SJSA1 (cell line): Measurements from ENCODE around the gene TFAM. TPM values are rescaled to one million over a fixed set of nuclear protein-coding genes. Genes with fewer than 3 reads are reported as not detected.

Source experiments
- DNase-seq, 2 experiments: peaks; one replicate each; pipeline ENCODE4 v3.0.0-alpha.2; 2015 to 2020; ENCODE audit warnings: low spot score in 2 of 2, low read depth in 1 of 2
- H3K27ac ChIP-seq: fragments of 250-450 bp; sonication (Bioruptor Pico); 2 replicates; pipeline ENCODE4 v1.5.1; 2020; ENCODE audit warnings: mild to moderate bottlenecking, moderate library complexity
- H3K27me3 ChIP-seq: fragments of 250-450 bp; sonication (Bioruptor Pico); replicated peaks from 2 replicates; pipeline ENCODE4 v1.5.1; 2020; ENCODE audit warnings: mild to moderate bottlenecking, moderate library complexity
- H3K36me3 ChIP-seq: fragments of 250-450 bp; sonication (Bioruptor Pico); 2 replicates; pipeline ENCODE4 v1.5.1; 2020; ENCODE audit warnings: mild to moderate bottlenecking
- H3K4me1 ChIP-seq: fragments of 250-450 bp; sonication (Bioruptor Pico); replicated peaks from 2 replicates; pipeline ENCODE4 v1.6.1; 2021; ENCODE audit warnings: mild to moderate bottlenecking
- H3K4me3 ChIP-seq: fragments of 250-450 bp; sonication (Bioruptor Pico); 2 replicates; pipeline ENCODE4 v1.5.1; 2020; ENCODE audit warnings: mild to moderate bottlenecking
- H3K9me3 ChIP-seq: fragments of 250-450 bp; sonication (Bioruptor Pico); replicated peaks from 2 replicates; pipeline ENCODE4 v1.5.1; 2020; ENCODE audit warnings: mild to moderate bottlenecking
- total RNA-seq: library from RNA; depleted of rRNA; stranded (reverse); fragments of >200 nt; shearing (Covaris generic); gene quantifications from 2 replicates; pipeline ENCODE4 v1.2.3, GENCODE V29; 2014; rRNA removed

Gene TFAM
- 26.8 and 30.4 TPM in 2 replicates for total RNA-seq

DNA sequence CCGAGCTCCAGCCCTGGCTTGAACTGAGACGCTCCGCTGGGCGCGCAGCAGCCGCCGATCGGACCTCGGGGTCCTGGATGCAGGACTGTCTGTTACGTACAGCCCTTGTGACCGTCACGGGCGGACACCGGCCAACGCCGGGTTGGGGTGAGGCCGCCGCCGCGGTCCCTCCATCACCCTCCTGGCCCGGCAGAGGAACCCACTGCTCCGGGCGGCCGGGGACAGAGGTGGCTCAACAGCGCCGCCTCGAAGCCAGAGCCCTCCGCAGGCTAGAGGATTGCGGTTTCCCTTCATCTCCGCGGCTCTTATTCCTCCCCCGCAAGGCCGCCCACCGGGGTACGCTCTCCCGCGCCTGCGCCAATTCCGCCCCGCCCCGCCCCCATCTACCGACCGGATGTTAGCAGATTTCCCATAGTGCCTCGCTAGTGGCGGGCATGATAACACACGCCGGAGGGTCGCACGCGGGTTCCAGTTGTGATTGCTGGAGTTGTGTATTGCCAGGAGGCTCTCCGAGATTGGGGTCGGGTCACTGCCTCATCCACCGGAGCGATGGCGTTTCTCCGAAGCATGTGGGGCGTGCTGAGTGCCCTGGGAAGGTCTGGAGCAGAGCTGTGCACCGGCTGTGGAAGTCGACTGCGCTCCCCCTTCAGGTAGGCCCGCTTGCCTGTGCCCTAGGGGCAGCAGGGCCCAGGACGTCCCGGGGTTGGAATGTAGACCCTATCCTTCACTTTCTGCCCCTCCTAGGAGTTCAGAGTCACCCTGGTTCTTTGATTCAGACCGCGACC, at the start of gene TFAM:
TSS of gene TFAM (plus strand) at position 412 of the 785 bp plus-strand sequence. CDS start at position 550, 138 bp downstream.
- H3K4me1 ChIP-seq: peaks cover 7% of the 10 kb centered on the region
- H3K27me3 ChIP-seq: no peaks in the 10 kb centered on the region
- peak within 1 kb of the TSS; percentile 58 for H3K27ac ChIP-seq
- H3K4me3 ChIP-seq: peak within 1 kb of the TSS; percentile 62
- DNase-seq: peak; percentile 93 to 98
- H3K36me3 ChIP-seq: peaks cover 40% of the 10 kb centered on the region
- H3K9me3 ChIP-seq: no peaks in the 10 kb centered on the region

DNA sequence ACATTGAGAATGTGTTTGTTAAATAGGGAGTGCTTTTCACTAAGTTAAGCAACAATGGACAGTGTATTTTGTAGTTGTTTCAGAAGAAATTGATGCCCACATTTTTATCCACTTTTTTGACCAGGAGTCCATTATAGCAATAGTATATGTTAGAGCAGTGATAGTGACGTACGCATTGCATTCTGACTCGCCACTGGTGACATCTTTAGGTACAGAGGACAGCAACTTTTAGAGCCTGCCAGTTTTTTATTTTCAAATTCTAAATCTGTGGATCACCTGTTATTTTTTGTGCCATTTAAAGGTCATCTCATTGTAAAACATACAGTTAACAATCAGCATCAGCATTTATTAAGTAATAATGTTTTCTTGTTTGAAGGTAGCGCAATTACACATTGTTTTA, 49.0 kb upstream of the TFAM start:
- Histone ChIP-seq H3K9me3 (no peaks in the 10 kb centered on the region), H3K27ac (no peak overlapping the region), H3K4me1 (peaks cover 12% of the 10 kb centered on the region), H3K4me3 (peak overlapping the region; percentile 91; the same call in 1 of the 2 replicates), H3K36me3 (peaks cover 6% of the 10 kb centered on the region), H3K27me3 (no peaks in the 10 kb centered on the region)
- no peak for DNase-seq

DNA sequence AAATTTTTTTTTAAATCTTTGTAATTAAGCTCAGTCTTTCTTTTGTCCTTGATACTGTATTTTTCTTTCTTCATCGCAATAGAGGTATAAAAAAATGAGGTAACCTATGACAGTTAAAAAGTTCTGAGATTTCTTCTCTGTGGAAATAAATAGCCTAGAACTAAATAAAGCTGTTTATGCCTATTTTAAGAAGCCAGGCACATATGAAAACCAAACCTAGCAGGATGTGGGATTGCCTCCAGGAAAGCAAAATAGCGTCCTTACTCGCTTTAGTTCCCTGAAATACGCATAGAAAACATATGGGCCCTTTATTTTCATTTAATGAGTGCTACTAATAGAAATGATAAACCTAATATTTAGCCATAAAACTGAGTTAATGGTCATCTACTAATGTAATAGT, 43.8 kb upstream of the TFAM start:
- no peak for DNase-seq
- Histone ChIP-seq H3K36me3 (no peaks in the 10 kb centered on the region; the same call in 1 of the 2 replicates), H3K27me3 (no peaks in the 10 kb centered on the region), H3K9me3 (no peaks in the 10 kb centered on the region), H3K27ac (no peak overlapping the region), H3K4me1 (no peaks in the 10 kb centered on the region), H3K4me3 (no peak overlapping the region)

DNA sequence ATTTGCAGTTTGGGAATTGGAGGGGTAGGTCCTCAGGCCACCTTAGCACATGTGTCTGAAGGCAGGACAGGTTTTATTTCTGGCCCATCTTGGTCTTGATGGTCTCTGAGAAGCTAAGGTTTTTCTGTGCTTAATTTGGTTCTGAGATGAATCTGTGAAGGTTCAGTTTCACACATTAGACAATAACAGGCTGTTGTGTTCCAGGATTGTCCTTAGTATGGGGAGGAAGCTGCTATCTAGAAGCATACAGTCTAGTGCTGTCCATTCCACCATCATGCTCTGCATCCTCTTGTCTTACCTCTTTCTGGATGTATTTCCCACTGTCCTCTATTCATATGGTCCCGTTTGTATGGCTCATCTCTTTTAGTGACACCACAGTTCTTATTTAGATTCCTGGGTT, 43.3 kb upstream of the TFAM start:
- H3K4me1 ChIP-seq: no peaks in the 10 kb centered on the region

DNA sequence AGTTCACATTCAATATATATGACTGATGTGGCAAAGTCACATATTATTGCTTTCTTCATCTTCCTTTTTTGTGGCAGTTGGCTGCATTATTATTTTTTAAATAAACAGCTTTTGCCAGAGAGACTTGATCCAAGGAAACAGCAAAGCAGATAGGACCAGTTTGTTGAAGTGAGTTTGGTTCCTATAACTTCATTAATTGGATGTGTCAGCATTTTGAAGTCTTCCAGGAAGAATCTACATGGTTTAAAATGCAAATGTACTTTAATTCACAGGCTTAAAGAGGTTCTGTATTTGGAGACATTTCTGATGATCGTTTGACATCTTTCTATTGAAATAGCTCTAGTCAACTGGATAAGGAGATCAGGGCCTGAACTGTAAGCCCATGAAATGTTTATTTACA, 37.2 kb upstream of the TFAM start:
- Histone ChIP-seq H3K4me3 (no peak overlapping the region), H3K27ac (peak overlapping the region; percentile 66), H3K9me3 (no peaks in the 10 kb centered on the region), H3K4me1 (peaks cover 19% of the 10 kb centered on the region), H3K36me3 (no peaks in the 10 kb centered on the region; the same call in 1 of the 2 replicates), H3K27me3 (no peaks in the 10 kb centered on the region)
- DNase-seq: no peak

More for the DNA sequence above, 43.3 kb upstream of the TFAM start:
- H3K4me3 ChIP-seq: no peak overlapping the region
- H3K27me3 ChIP-seq: no peaks in the 10 kb centered on the region
- DNase-seq: no peak
- no peak overlapping the region for H3K27ac ChIP-seq
- H3K9me3 ChIP-seq: no peaks in the 10 kb centered on the region
- no peaks in the 10 kb centered on the region; the same call in 1 of the 2 replicates for H3K36me3 ChIP-seq

DNA sequence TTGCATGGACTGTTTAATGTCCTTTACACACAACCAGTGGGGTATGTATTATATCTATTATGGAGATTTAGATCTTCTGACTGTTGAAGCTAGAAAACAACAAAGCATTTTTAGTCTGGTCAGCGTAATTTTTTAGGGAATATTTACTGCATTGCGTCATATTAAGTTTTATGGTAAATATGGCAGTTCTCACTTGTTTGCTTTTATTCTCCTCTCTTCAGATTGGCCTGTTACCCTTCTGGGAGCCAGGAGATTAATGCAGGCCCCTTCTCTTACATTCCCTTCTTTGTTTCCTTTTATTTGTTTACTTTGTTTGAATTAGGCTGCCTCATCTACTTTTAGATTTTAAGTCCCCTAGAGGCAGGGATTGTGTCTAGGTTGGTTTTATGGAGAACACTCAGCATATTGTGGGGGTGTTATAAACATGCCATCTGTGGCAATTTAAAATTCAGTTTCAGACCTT, 36.6 kb upstream of the TFAM start:
- Histone ChIP-seq H3K9me3 (no peaks in the 10 kb centered on the region), H3K4me3 (no peak overlapping the region), H3K27me3 (no peaks in the 10 kb centered on the region), H3K36me3 (no peaks in the 10 kb centered on the region; the same call in 1 of the 2 replicates), H3K4me1 (peaks cover 23% of the 10 kb centered on the region), H3K27ac (peak overlapping the region; percentile 66)
- DNase-seq: peak in 1 of 2 experiments; percentile 78

DNA sequence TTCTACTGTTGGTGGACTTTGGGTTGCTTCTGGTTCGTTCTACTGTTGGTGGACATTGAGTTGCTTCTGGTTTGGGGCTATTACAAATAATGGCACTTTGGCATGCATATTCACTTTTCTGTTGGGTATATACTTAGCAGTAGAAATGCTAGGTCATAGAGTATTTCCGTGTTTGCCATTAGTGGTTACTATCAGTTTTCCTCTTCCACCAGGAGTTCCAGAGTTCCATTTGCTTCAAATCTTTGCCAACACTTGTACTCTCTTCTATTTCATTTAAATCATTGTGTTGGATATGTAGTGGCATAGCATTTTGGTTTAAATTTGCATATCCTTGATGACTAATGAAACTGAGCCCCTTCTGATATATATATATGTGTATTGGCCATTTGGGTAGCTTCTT, 35.2 kb upstream of the TFAM start:
- H3K9me3 ChIP-seq: no peaks in the 10 kb centered on the region
- no peak overlapping the region for H3K4me3 ChIP-seq
- H3K27me3 ChIP-seq: no peaks in the 10 kb centered on the region
- peaks cover 23% of the 10 kb centered on the region for H3K4me1 ChIP-seq
- no peak overlapping the region for H3K27ac ChIP-seq
- DNase-seq: no peak
- H3K36me3 ChIP-seq: no peaks in the 10 kb centered on the region; the same call in 1 of the 2 replicates

DNA sequence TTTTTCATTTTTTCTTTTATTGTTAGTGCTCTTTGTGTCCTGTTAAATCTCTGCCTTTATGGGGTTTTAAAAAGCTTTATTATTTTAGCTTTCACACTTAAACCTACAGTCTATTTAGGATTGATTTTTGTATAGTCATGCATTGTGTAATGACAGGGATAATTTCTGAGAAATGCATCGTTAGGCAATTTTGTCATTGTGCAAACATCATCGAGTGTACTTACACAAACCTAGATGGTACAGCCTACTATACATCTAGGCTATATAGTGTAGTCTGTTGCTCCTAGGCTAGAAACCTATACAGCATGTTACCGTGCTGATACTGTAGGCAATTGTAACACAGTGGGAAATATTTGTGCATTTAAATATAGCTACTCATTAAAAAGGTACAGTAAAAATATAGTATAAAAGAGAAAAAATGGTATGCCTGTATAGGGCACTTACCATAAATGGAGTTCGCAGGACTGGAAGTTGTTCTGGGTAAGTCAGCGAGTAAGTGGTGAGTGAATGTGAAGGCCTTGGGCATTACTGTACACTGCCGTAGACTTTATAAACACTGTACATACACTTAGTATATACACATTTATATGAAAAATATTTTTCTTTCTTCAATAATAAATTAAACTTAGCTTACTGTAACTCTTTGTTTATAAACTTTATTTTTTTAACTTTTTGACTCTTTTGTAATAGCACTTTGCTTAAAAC, 34.4 kb upstream of the TFAM start:
- Histone ChIP-seq H3K27me3 (no peaks in the 10 kb centered on the region), H3K36me3 (no peaks in the 10 kb centered on the region; the same call in 1 of the 2 replicates), H3K9me3 (no peaks in the 10 kb centered on the region), H3K4me3 (no peak overlapping the region), H3K4me1 (peaks cover 23% of the 10 kb centered on the region), H3K27ac (no peak overlapping the region)
- DNase-seq: no peak

DNA sequence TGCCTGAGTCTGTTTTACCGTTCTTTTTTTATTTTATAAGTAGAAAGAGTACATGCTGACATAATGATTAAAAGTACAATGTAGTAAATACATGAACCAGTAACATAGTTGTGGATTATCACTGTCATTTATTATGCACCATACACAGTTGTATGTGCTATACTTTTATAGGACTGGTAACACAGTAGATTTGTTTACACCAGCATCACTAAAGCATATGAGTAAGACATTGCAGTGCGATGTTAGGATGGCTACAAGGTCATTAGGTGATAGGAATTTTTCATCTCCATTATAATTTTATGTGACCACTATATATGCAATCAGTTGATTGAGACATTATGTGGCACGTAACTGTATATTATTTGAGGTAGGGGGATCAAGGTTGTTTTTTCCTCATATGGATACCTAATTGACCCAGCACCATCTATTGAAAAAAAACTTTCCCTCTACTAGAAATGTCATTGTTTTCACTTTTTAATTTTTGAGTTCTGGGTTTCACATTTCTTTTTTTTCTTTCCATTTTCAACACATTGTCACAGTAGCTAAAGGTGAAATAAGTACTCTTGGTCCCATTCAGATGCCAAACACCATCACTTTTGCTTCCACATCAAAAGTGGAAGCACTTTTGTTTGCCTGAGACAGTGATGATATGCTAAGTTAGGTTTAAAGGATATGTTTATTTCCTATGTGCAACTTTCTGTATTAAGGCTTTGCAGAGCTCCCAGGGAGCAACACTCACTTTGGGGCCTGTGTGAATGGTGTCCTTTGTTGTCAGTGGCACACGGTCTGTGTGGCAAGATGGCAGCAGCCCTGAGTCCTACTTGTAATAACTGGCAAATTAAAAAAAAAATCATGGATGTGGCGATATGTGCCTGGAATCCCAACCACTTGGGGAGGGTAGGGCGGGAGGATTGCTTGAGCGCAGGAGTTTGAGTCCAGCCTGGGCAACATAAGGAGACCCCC, 33.3 kb upstream of the TFAM start:
- no peak for DNase-seq
- Histone ChIP-seq H3K4me1 (peaks cover 23% of the 10 kb centered on the region), H3K36me3 (no peaks in the 10 kb centered on the region), H3K4me3 (no peak overlapping the region), H3K27ac (no peak overlapping the region), H3K27me3 (no peaks in the 10 kb centered on the region), H3K9me3 (no peaks in the 10 kb centered on the region)

DNA sequence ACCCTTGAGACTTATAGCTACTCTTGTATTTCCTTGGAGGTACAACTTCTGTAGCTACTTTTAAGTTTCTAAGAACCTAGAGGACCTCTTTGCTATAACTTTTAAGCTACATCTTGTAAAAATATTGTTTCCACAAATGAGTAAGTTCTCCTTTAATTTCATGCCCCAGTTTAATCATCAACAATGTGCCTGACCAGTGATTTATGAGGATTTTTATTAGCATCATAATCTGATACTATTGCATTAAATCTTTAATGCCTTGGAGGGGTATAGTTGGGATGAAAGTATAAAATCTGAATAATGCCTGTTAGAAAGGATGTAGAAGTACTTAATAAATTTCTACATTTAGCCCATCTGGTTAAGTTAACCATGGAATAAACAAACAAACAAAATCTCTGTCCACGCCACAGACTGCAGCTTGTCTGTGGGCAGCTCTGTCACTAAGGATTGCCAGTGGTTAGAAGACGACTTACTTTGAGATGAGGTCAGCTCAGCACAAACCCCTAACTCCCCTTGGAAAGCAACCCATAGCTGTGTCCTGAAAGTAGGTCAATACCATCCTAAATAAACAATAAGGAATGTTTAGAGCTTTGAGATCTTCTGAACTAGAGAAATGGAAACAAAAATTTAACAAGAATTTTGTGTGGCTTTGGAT, 32.1 kb upstream of the TFAM start:
- H3K36me3 ChIP-seq: no peaks in the 10 kb centered on the region
- DNase-seq: no peak
- no peak overlapping the region for H3K4me3 ChIP-seq
- no peak overlapping the region for H3K27ac ChIP-seq
- peaks cover 18% of the 10 kb centered on the region for H3K4me1 ChIP-seq
- no peaks in the 10 kb centered on the region for H3K9me3 ChIP-seq
- no peaks in the 10 kb centered on the region for H3K27me3 ChIP-seq

DNA sequence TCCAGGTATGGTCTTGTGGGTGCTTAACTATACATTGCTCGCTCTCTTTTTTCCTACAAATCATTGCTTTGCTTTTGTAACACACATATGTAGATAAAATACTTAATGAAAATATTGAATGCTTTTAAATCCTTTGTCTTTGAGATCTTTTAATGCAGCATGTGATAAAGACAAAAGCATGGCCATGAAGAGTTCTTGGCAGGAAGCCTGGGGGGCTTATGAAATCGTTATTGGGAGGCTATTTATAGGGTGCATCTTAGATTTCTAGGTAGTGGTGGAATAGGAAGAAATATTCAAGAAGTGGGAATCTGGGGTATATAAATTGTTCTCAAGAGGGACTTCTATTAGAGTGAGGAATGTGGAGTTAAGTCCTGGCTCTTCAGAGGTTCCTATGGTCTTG, 28.5 kb upstream of the TFAM start:
- Histone ChIP-seq H3K36me3 (no peaks in the 10 kb centered on the region), H3K9me3 (no peaks in the 10 kb centered on the region), H3K4me1 (peaks cover 7% of the 10 kb centered on the region), H3K27me3 (no peaks in the 10 kb centered on the region), H3K4me3 (no peak overlapping the region), H3K27ac (no peak overlapping the region)
- no peak for DNase-seq

DNA sequence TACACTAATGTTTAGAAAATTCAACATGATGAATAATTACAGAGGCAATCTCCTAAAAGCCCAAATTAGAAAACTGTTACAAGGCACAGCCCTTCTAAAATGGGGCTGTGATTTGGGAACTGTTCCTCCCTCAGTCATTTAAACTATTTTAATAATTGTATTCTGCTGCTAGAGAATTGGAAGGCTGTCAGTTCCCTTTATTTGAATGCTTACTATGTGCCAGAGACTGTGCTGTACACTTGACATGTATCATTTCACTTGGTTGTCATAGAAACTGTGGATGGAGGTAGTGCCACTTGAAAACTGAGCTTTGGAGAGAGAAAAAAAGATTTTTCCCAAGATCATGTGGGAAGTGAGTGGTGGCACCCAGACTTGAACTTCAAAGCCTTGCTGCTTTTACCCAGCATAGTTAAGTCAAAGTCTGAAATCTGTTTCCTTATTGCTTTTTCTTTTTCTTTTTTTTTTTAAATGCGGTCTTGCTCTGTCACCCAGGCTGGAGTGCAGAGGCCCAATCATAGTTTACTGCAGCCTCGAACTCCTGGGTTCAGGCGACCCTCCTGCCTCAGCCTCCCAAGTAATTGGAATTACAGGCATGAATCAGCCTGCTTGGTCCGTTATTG, 26.8 kb upstream of the TFAM start:
- H3K27ac ChIP-seq: no peak overlapping the region
- H3K9me3 ChIP-seq: no peaks in the 10 kb centered on the region
- DNase-seq: no peak
- H3K27me3 ChIP-seq: no peaks in the 10 kb centered on the region
- H3K4me3 ChIP-seq: no peak overlapping the region
- no peaks in the 10 kb centered on the region for H3K36me3 ChIP-seq
- no peaks in the 10 kb centered on the region; the same call in 1 of the 2 replicates for H3K4me1 ChIP-seq
